Measurements from ENCODE around the gene PMM2. TPM values are rescaled to one million over a fixed set of nuclear protein-coding genes. Genes with fewer than 3 reads are reported as not detected.

Gene PMM2
- total RNA-seq, 2 experiments from 2014 or later, result 32.7 to 34.3 TPM

- CTCF ChIA-PET, result no interaction called here
- POLR2A ChIA-PET, result no interaction called here
Measured at GRCh38 chr16:8763083-8763482, 34.6 kb upstream of the PMM2 start.

GRCh38 chr16:8763899-8764298 lies 33.7 kb upstream of the PMM2 start:
- peaks cover 2% of the 10 kb centered on the region for H3K36me3 Mint-ChIP-seq (ENCODE audit: low read depth)
- CTCF ChIA-PET, result no interaction called here

More at GRCh38 chr16:8763083-8763482, 34.6 kb upstream of the PMM2 start:
- no peak for TF ChIP-seq CTCF (IDR thresholded peaks at IDR 0.05)
- Mint-ChIP-seq H3K4me1 (ENCODE audit: low read depth) (no peaks in the 10 kb centered on the region), H3K27me3 (no peaks in the 10 kb centered on the region), H3K27ac (no peak overlapping the region), H3K36me3 (ENCODE audit: low read depth) (peaks cover 2% of the 10 kb centered on the region), H3K9me3 (no peaks in the 10 kb centered on the region), H3K4me3 (no peak overlapping the region)
- ATAC-seq (no peak), DNase-seq (no peak)
- intact Hi-C loops (cut with micrococcal nuclease), result no loop called here

GRCh38 chr16:8764525-8765250 lies 33.0 kb upstream of the PMM2 start:
- no peaks in the 10 kb centered on the region for H3K9me3 Mint-ChIP-seq
- POLR2A ChIA-PET, result no interaction called here
- CTCF ChIA-PET, result no interaction called here

More at GRCh38 chr16:8763899-8764298, 33.7 kb upstream of the PMM2 start:
- no peak overlapping the region for H3K27ac Mint-ChIP-seq
- no peaks in the 10 kb centered on the region for H3K4me1 Mint-ChIP-seq (ENCODE audit: low read depth)
- no peak for TF ChIP-seq CTCF (IDR thresholded peaks at IDR 0.05)
- no peak overlapping the region for H3K4me3 Mint-ChIP-seq
- no peaks in the 10 kb centered on the region for H3K9me3 Mint-ChIP-seq
- POLR2A ChIA-PET, result no interaction called here
- intact Hi-C loops (cut with micrococcal nuclease), result no loop called here
- ATAC-seq (no peak), DNase-seq (no peak)
- H3K27me3 Mint-ChIP-seq, result no peaks in the 10 kb centered on the region

GRCh38 chr16:8767176-8767575 lies 30.5 kb upstream of the PMM2 start:
- Mint-ChIP-seq H3K27me3 (no peaks in the 10 kb centered on the region), H3K4me1 (ENCODE audit: low read depth) (no peaks in the 10 kb centered on the region), H3K4me3 (no peak overlapping the region), H3K36me3 (ENCODE audit: low read depth) (peaks cover 2% of the 10 kb centered on the region), H3K27ac (no peak overlapping the region), H3K9me3 (no peaks in the 10 kb centered on the region)
- no peak for TF ChIP-seq CTCF (IDR thresholded peaks at IDR 0.05)
- no peak for DNase-seq
- intact Hi-C loops (cut with micrococcal nuclease), result no loop called here
- ChIA-PET CTCF (no interaction called here), POLR2A (no interaction called here)
- ATAC-seq, result no peak

More at GRCh38 chr16:8764525-8765250, 33.0 kb upstream of the PMM2 start:
- no peak for TF ChIP-seq CTCF (IDR thresholded peaks at IDR 0.05)
- H3K36me3 Mint-ChIP-seq (ENCODE audit: low read depth), result peaks cover 2% of the 10 kb centered on the region
- H3K27ac Mint-ChIP-seq, result no peak overlapping the region
- no peaks in the 10 kb centered on the region for H3K4me1 Mint-ChIP-seq (ENCODE audit: low read depth)
- intact Hi-C loops (cut with micrococcal nuclease), result no loop called here
- no peak for DNase-seq
- no peaks in the 10 kb centered on the region for H3K27me3 Mint-ChIP-seq
- no peak for ATAC-seq
- no peak overlapping the region for H3K4me3 Mint-ChIP-seq

GRCh38 chr16:8768283-8768682 lies 29.4 kb upstream of the PMM2 start:
- no peak for TF ChIP-seq CTCF (IDR thresholded peaks at IDR 0.05)
- POLR2A ChIA-PET, result no interaction called here

More at GRCh38 chr16:8768283-8768682, 29.4 kb upstream of the PMM2 start:
- Mint-ChIP-seq H3K27ac (no peak overlapping the region), H3K4me3 (no peak overlapping the region), H3K36me3 (ENCODE audit: low read depth) (peaks cover 5% of the 10 kb centered on the region), H3K27me3 (no peaks in the 10 kb centered on the region), H3K9me3 (no peaks in the 10 kb centered on the region), H3K4me1 (ENCODE audit: low read depth) (no peaks in the 10 kb centered on the region)
- ATAC-seq, result no peak
- intact Hi-C loops (cut with micrococcal nuclease), result no loop called here
- DNase-seq, result no peak
- CTCF ChIA-PET, result no interaction called here

Data from activated CD8-positive, alpha-beta T cell treated with anti-CD3 and anti-CD28 coated beads for 36 hours (primary cell).